Skin of body (tissue), 1 donor: ENCODE results near the gene VSIG10L2. TPM values are rescaled to one million over a fixed set of nuclear protein-coding genes. Genes with fewer than 3 reads are reported as not detected.

Experiments
- total RNA-seq: library from RNA; depleted of rRNA; stranded (reverse); fragments of >200 nt; gene quantifications from one replicate; pipeline ENCODE4 v1.2.3, GENCODE V29; 2014

Gene VSIG10L2
- total RNA-seq, 1 donor from 2014 or later, result 0.39 TPM

Other genes with a start within 250 kb of the VSIG10L2 start
- gene PATE1, start 199.8 kb upstream of the VSIG10L2 start, total RNA-seq, result not detected
- not detected for gene PATE2, start 167.2 kb upstream of the VSIG10L2 start, total RNA-seq
- not detected for gene PATE3, start 157.9 kb upstream of the VSIG10L2 start, total RNA-seq
- gene PATE4, start 112.7 kb upstream of the VSIG10L2 start, total RNA-seq, result not detected
- gene HYLS1, start 58.4 kb upstream of the VSIG10L2 start, total RNA-seq, result 4.2 TPM
- 7.8 TPM for gene PUS3, start 42.8 kb upstream of the VSIG10L2 start, total RNA-seq
- gene DDX25, start 41.5 kb upstream of the VSIG10L2 start, total RNA-seq, result 0.20 TPM
- 71.8 TPM for gene CDON, start 116.8 kb downstream of the VSIG10L2 start, total RNA-seq